ENCODE results near the gene EFCAB9.

The EFCAB9 gene

DNA sequence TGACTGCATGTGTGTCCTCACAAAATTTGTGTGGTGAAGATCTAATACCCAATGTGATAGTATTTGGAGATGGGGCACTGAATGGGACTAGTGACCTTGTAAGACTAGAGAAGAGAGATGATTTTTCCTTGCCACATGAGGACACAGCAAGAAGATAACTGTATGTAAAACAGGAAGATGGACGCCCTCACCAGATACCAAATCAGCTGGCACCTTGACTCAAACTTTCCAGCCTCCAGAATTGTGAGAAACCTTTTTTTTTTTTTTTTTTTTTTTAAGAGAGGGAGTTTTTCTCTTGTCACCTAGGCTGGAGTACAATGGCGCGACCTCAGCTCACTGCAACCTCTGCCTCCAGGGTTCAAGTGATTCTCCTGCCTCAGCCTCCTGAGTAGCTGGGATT, 49.3 kb downstream of the EFCAB9 start:
- no peak for DNase-seq (ENCODE audit: low spot score)

- DNase-seq (ENCODE audit: low spot score): no peak
Measured at GRCh38 chr5:172245046-172245445, 51.1 kb downstream of the EFCAB9 start.

- DNase-seq (ENCODE audit: low spot score): peak; percentile 49
Measured at GRCh38 chr5:172245703-172246125, 51.7 kb downstream of the EFCAB9 start.

DNA sequence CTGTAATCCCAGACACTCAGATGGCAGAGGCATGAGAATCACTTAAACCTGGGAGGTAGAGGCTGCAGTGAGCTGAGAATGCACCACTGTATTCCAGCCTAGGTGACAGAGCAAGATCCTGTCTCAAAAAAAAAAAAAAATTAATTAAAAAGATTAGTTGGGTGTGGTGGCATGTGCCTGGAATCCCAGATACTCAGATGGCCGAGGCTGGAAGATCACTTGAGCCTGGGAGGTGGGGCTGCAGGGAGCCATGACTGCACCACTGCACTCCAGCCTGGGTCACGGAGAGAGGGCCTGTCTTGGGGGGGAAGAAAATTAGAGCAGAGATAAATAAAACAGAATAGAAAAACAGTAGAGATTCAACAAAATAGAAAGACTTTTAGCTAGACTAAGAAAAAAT, 54.7 kb downstream of the EFCAB9 start:
- DNase-seq (ENCODE audit: low spot score): no peak

- DNase-seq (ENCODE audit: low spot score): no peak
Measured at GRCh38 chr5:172251419-172251818, 57.4 kb downstream of the EFCAB9 start.

DNA sequence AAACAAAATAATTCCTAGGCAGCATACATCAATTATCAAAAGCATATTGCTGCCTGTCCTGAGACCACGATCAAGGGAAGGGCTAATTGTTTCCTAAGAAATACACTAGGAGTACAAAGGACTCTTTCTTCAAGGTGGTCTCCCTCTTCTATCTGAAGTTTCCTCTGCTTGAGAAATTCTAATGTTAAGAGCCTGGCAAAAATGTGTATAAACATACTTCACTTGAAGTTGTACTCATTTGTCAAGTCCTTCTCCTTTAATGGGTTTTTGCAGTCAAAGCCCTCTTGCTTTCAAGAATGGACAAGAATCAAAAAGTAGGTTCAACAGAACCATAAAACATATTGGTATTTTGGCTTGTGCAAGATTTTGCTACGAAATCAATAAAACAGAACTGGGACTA, 58.5 kb downstream of the EFCAB9 start:
- DNase-seq (ENCODE audit: low spot score): no peak

Measured in GM03348 (cell line).